Spleen (tissue), 13 donors: Measurements from ENCODE around the gene PTBP3. TPM values are rescaled to one million over a fixed set of nuclear protein-coding genes. Genes with fewer than 3 reads are reported as not detected.

ENCODE experiments used
- DNase-seq: peaks from one replicate; pipeline ENCODE4 v3.0.0-alpha.2; 2020
- H3K27ac ChIP-seq, 8 donors: fragments of 200-600 bp; sonication (generic) in 7 of 8; 1 replicate in 4 of 8; 2 replicates in 4 of 8; pipeline versions ENCODE4 v1.5.0 to v1.8.0; 2016 to 2021; ENCODE audit warnings: inconsistent platforms in 4 of 8, mild to moderate bottlenecking in 4 of 8, moderate library complexity in 1 of 8
- H3K27me3 ChIP-seq, 7 donors: fragments of 200-600 bp; sonication (generic) in 6 of 7; replicated peaks in 1 of 7; 1 replicate in 4 of 7; 2 replicates in 3 of 7; pipeline versions ENCODE4 v1.5.0 to v1.8.0; 2016 to 2021; ENCODE audit warnings: inconsistent platforms in 3 of 7, mild to moderate bottlenecking in 1 of 7
- H3K36me3 ChIP-seq, 6 donors: fragments of 200-600 bp; sonication (generic) in 5 of 6; 1 replicate in 4 of 6; 2 replicates in 2 of 6; pipeline versions ENCODE4 v1.5.0 to v1.8.0; 2016 to 2021; ENCODE audit warnings: inconsistent platforms in 2 of 6
- H3K4me1 ChIP-seq, 6 donors: fragments of 200-600 bp; sonication (generic) in 5 of 6; 1 replicate in 3 of 6; 2 replicates in 3 of 6; pipeline versions ENCODE4 v1.5.0 to v1.8.0; 2016 to 2021; ENCODE audit warnings: inconsistent platforms in 3 of 6
- H3K4me3 ChIP-seq, 8 donors: fragments of 200-600 bp; sonication (generic) in 7 of 8; 1 replicate in 4 of 8; 2 replicates in 4 of 8; pipeline versions ENCODE4 v1.5.0 to v1.8.0; 2016 to 2021; ENCODE audit warnings: inconsistent platforms in 4 of 8, mild to moderate bottlenecking in 4 of 8, moderate library complexity in 2 of 8
- H3K9me3 ChIP-seq, 8 donors: fragments of 200-600 bp; sonication (generic) in 7 of 8; 1 replicate in 4 of 8; 2 replicates in 4 of 8; pipeline versions ENCODE4 v1.5.0 to v1.8.0; 2016 to 2021; ENCODE audit warnings: inconsistent platforms in 4 of 8
- POLR2A ChIP-seq, 3 donors: fragments of 450-650 bp; IDR thresholded peaks; one replicate each; pipeline ENCODE4 v1.5.1; 2017; ENCODE audit warnings: antibody characterized with exemption in 3 of 3, mild to moderate bottlenecking in 1 of 3
- POLR2AphosphoS5 ChIP-seq, 3 donors: sonication (generic); formaldehyde crosslinking; IDR thresholded peaks; one replicate each; pipeline ENCODE4 v1.5.1; 2017; ENCODE audit warnings: antibody characterized with exemption in 3 of 3
- WGBS, 5 donors: extraction: QIAGEN DNeasy Blood & Tissue Kit in 3 of 5; methylation state at CpG; one replicate each; pipeline versions ENCODE4 v1.1.5 to v1.1.7; 2013 to 2018; 5-methylcytosine and 5-hydroxymethylcytosine counted together
- intact Hi-C: fragments of 100-400 bp; cut with DNase I; formaldehyde crosslinking; loops from one replicate; pipeline ENCODE4 v1.15.0; 2023; ENCODE audit warnings: low total_unique reads
- long read RNA-seq, 2 donors: transcript quantifications; one replicate each; lab custom pipeline, GENCODE V29; 2026
- polyA plus RNA-seq, 3 donors: library from polyadenylated mRNA; stranded (reverse); fragments of 200-250 nt; gene quantifications; one replicate each; pipeline ENCODE4 v1.2.1, GENCODE V29; 2013
- total RNA-seq, 7 donors: library from RNA; depleted of rRNA in 3 of 7; stranded (reverse); fragments of >200 nt in 3 of 7; fragmentation: NEBNext Ultra II Directional in 4 of 7; extraction: Animal tissue kit (Norgen Biotek cat#: 25700) in 4 of 7; gene quantifications; one replicate each; pipeline versions ENCODE4 v1.1.0 to v1.2.1, GENCODE V29; 2016 to 2021
- TF ChIP-seq, protein P1 (sequence below), 11 experiments: fragments of 200-600 bp in 7 of 11; fragments of 450-650 bp in 4 of 11; sonication (generic) in 4 of 11; IDR thresholded peaks in 8 of 11; conservative IDR thresholded peaks in 3 of 11; 1 replicate in 7 of 11; 2 replicates in 4 of 11; pipeline versions ENCODE4 v1.4.0 to v1.8.0; 2016 to 2021; ENCODE audit warnings: antibody characterized with exemption in 11 of 11, inconsistent platforms in 4 of 11, mild to moderate bottlenecking in 1 of 11
- donor health status: healthy with polysubstance abuse.
- donor health status: DM: no; HTN: no; CAD: no; lungs with moderate emphysema.
- donor health status: DM: no; HTN: no; CAD: no.
- donor health status: Bipolar disorder and iron deficiency.
- donor health status: healthy.
- donor health status: DM: no; HTN: no; CAD: no.
- donor health status: DM: yes; HTN: yes; CAD: no.

PTBP3 gene, protein sequence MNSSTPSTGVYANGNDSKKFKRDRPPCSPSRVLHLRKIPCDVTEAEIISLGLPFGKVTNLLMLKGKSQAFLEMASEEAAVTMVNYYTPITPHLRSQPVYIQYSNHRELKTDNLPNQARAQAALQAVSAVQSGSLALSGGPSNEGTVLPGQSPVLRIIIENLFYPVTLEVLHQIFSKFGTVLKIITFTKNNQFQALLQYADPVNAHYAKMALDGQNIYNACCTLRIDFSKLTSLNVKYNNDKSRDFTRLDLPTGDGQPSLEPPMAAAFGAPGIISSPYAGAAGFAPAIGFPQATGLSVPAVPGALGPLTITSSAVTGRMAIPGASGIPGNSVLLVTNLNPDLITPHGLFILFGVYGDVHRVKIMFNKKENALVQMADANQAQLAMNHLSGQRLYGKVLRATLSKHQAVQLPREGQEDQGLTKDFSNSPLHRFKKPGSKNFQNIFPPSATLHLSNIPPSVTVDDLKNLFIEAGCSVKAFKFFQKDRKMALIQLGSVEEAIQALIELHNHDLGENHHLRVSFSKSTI
- total RNA-seq (100 to 1,000 TPM in 3 of 7 donors, 10 to 100 TPM in 4; 76.8 to 107 (median 94.0) TPM), polyA plus RNA-seq (10 to 100 TPM; 10.6 to 18.7 (median 13.2) TPM)
- long read RNA-seq, donor 1, full-length matches to known transcripts = 2 of 2 reads
- long read RNA-seq, donor 1, partial matches to known transcripts = 0 of 2 reads
- long read RNA-seq, donor 1, other reads (novel, unspliced or antisense) = 0 of 2 reads
- long read RNA-seq, donor 2, partial matches to known transcripts = 0 of 2 reads
- long read RNA-seq, donor 2, other reads (novel, unspliced or antisense) = 0 of 2 reads

DNA sequence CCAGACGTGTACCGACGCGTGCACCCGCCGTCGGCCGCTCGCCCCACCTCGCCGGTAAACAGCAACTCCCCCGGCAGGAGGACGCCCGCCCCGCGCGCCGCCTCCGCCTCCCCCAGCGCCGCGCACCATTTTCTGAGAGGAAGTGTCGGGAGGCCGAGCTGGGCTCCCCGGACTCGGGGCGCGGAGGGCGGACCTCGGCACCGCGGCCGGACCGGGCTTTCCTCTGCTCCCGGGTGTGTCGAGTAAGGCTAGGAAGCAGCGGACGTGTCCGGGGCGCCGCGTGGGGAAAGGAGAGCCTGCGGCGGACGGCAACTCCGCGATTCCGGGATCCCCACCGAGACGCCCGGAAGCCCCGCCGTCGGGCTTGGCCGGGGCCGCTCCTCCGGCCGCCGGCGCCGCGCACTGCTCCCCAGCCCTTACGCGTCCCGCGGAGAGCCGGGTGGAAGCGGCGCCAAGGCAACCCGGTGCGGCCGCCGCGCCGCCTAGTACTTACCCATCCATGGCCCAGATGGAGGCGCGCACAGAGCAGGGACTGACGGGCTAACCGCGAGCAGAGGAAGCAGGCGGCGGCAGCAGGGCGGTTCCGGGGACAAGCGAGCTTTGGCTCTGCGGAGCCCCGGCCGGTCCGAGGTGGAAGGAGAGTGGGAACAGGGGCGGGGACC, at the start of gene PTBP3:
Gene PTBP3, minus strand, starts transcription at position 643 of the 662 bp plus-strand sequence. CDS start 35,754 bp downstream, outside the sequence.
- WGBS, 5 donors = 0 to 2% (median 0%) methylated on average over 10 to 89 of the region's 90 CpGs
- peak; percentile 97 for DNase-seq
- H3K9me3 ChIP-seq = no peaks in the 10 kb centered on the region
- no peaks in the 10 kb centered on the region for H3K27me3 ChIP-seq
- TF ChIP-seq POLR2A (IDR thresholded peaks at IDR 0.05) (peak; percentile 32 to 62 (median 48)), POLR2AphosphoS5 (IDR thresholded peaks at IDR 0.05) (peak; percentile 75 to 93 (median 90))
- TF ChIP-seq, protein P1, sequence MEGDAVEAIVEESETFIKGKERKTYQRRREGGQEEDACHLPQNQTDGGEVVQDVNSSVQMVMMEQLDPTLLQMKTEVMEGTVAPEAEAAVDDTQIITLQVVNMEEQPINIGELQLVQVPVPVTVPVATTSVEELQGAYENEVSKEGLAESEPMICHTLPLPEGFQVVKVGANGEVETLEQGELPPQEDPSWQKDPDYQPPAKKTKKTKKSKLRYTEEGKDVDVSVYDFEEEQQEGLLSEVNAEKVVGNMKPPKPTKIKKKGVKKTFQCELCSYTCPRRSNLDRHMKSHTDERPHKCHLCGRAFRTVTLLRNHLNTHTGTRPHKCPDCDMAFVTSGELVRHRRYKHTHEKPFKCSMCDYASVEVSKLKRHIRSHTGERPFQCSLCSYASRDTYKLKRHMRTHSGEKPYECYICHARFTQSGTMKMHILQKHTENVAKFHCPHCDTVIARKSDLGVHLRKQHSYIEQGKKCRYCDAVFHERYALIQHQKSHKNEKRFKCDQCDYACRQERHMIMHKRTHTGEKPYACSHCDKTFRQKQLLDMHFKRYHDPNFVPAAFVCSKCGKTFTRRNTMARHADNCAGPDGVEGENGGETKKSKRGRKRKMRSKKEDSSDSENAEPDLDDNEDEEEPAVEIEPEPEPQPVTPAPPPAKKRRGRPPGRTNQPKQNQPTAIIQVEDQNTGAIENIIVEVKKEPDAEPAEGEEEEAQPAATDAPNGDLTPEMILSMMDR (IDR thresholded peaks at IDR 0.05 in 8 of 11, conservative IDR thresholded peaks at IDR 0.05 in 3 of 11) = peak in 5 of 11 experiments; percentile 6 to 45 (median 29)
- H3K4me1 ChIP-seq = peaks cover 20 to 59% (median 49%) of the 10 kb centered on the region in 6 donors
- H3K27ac ChIP-seq = peak within 1 kb of the TSS; percentile 99 to 100 (median 100)
- no peaks in the 10 kb centered on the region for H3K36me3 ChIP-seq
- intact Hi-C loops = no loop called here
- H3K4me3 ChIP-seq = peak within 1 kb of the TSS; percentile 70 to 95 (median 85)

DNA sequence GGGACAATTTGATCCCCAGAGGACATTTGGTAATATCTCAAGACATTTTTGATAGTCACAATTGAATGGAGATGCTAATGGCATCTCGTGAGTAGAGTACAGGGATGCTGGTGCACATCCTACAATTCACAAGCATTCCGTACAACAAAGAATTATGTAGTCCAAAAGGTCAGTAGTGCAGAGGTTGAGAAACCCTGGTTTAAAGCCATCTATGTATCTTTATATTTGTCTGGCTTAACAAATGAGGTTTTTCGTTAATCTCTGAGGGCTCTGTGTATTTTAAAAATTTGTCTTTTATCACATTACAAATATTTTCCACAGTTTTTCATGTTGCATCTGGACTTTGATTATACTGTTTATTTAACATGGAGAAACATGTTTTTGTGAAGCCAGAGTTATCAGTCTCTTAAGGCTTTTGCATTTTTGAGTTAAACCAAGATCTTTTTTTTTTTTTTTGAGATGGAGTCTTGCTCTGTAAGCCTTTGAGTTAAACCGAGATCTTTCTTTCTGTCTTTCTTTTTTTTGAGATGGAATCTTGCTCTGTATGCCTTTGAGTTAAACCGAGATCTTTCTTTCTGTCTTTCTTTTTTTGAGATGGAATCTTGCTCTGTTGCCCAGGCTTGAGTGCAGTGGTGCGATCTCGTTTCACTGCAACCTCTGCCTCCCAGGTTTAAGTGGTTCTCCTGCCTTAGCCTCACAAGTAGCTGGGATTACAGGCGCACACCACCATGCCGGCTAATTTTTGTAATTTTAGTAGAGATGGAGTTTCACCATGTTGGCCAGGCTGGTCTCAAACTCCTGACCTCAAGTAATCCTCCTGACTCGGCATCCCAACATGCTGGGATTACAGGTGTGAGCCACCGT, 49.3 kb upstream of the PTBP3 start:
- WGBS, 5 donors = 79 to 88% (median 87%) methylated on average over 11 of the region's 11 CpGs
- no peak for DNase-seq
- Histone ChIP-seq H3K27me3 (no peaks in the 10 kb centered on the region), H3K36me3 (peaks cover 0 to 5% (median 0%) of the 10 kb centered on the region in 6 donors), H3K9me3 (no peaks in the 10 kb centered on the region), H3K4me1 (peaks cover 17 to 87% (median 62%) of the 10 kb centered on the region in 6 donors), H3K4me3 (no peak overlapping the region), H3K27ac (no peak overlapping the region)
- intact Hi-C loops = no loop called here
- TF ChIP-seq POLR2AphosphoS5 (IDR thresholded peaks at IDR 0.05) (no peak), POLR2A (IDR thresholded peaks at IDR 0.05) (no peak)
- TF ChIP-seq, protein P1 (IDR thresholded peaks at IDR 0.05 in 8 of 11, conservative IDR thresholded peaks at IDR 0.05 in 3 of 11) = no peak

DNA sequence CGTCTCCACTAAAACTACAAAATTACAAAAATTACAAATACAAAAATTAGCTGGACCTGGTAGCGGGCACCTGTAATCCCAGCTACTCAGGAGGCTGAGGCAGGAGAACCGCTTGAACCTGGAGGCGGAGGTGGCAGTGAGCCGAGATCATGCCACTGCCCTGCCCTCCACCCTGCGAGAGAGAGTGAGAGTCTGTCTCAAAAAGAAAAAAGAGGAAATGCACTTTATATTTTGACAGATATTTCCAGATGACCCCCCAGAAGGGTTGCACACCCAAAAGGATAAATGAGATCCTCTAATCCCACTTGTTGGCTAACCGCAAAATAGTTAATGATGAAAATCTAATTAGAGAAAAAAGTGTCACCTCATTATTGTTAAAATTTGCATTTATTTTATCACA, 48.6 kb upstream of the PTBP3 start:
- no peaks in the 10 kb centered on the region for H3K27me3 ChIP-seq
- H3K4me1 ChIP-seq = peaks cover 20 to 87% (median 69%) of the 10 kb centered on the region in 6 donors
- H3K36me3 ChIP-seq = no peaks in the 10 kb centered on the region
- no peak overlapping the region for H3K4me3 ChIP-seq
- 92 to 95% (median 93%) methylated on average over 7 of the region's 7 CpGs for WGBS, 5 donors
- DNase-seq = no peak
- H3K27ac ChIP-seq = no peak overlapping the region
- intact Hi-C loops = no loop called here
- TF ChIP-seq, protein P1 (IDR thresholded peaks at IDR 0.05 in 8 of 11, conservative IDR thresholded peaks at IDR 0.05 in 3 of 11) = no peak
- TF ChIP-seq POLR2A (IDR thresholded peaks at IDR 0.05) = no peak
- TF ChIP-seq POLR2AphosphoS5 (IDR thresholded peaks at IDR 0.05) = no peak
- H3K9me3 ChIP-seq = no peaks in the 10 kb centered on the region
